ENCODE results near the gene TIGD1.

Gene TIGD1

GRCh38 chr2:232523402-232523681 lies 27.0 kb downstream of the TIGD1 start:
- H3K4me2 ChIP-seq = no peak overlapping the region
- H3K36me3 ChIP-seq (ENCODE audit: insufficient read depth) = no peaks in the 10 kb centered on the region
- no peaks in the 10 kb centered on the region for H3K4me1 ChIP-seq (ENCODE audit: low read depth, poor library complexity, severe bottlenecking)
- H3K27ac ChIP-seq = no peak overlapping the region
- no peak overlapping the region for H3K9ac ChIP-seq
- H3K4me3 ChIP-seq (IDR thresholded peaks at IDR 0.05; ENCODE audit: insufficient read depth, low read depth, low read length) = no peak overlapping the region
- TF ChIP-seq CTCF (conservative IDR thresholded peaks at IDR 0.05; ENCODE audit: low read depth, low read length) = no peak
- H4K20me1 ChIP-seq (ENCODE audit: insufficient read depth) = no peaks in the 10 kb centered on the region
- no peaks in the 10 kb centered on the region for H3K79me2 ChIP-seq (ENCODE audit: insufficient read depth, low read depth)
- no peak overlapping the region for H2AFZ ChIP-seq (ENCODE audit: low read depth)
- peaks cover 41% of the 10 kb centered on the region for H3K27me3 ChIP-seq (ENCODE audit: insufficient read depth, low read depth)

GRCh38 chr2:232522623-232523401 lies 27.5 kb downstream of the TIGD1 start:
- Histone ChIP-seq H3K27me3 (ENCODE audit: insufficient read depth, low read depth) (peaks cover 41% of the 10 kb centered on the region), H3K36me3 (ENCODE audit: insufficient read depth) (no peaks in the 10 kb centered on the region), H3K27ac (no peak overlapping the region), H4K20me1 (ENCODE audit: insufficient read depth) (no peaks in the 10 kb centered on the region), H3K4me1 (ENCODE audit: low read depth, poor library complexity, severe bottlenecking) (no peaks in the 10 kb centered on the region), H3K79me2 (ENCODE audit: insufficient read depth, low read depth) (no peaks in the 10 kb centered on the region), H2AFZ (ENCODE audit: low read depth) (no peak overlapping the region), H3K4me2 (no peak overlapping the region), H3K9ac (no peak overlapping the region), H3K4me3 (IDR thresholded peaks at IDR 0.05; ENCODE audit: insufficient read depth, low read depth, low read length) (no peak overlapping the region)
- no peak for TF ChIP-seq CTCF (conservative IDR thresholded peaks at IDR 0.05; ENCODE audit: low read depth, low read length)

GRCh38 chr2:232521959-232522622 lies 28.3 kb downstream of the TIGD1 start:
- peak; percentile 65 for TF ChIP-seq CTCF (conservative IDR thresholded peaks at IDR 0.05; ENCODE audit: low read depth, low read length)
- Histone ChIP-seq H3K9ac (no peak overlapping the region), H3K79me2 (ENCODE audit: insufficient read depth, low read depth) (no peaks in the 10 kb centered on the region), H2AFZ (ENCODE audit: low read depth) (no peak overlapping the region; the same call in 1 of the 2 replicates), H3K27me3 (ENCODE audit: insufficient read depth, low read depth) (peaks cover 41% of the 10 kb centered on the region), H3K36me3 (ENCODE audit: insufficient read depth) (no peaks in the 10 kb centered on the region), H3K4me2 (no peak overlapping the region), H3K4me3 (IDR thresholded peaks at IDR 0.05; ENCODE audit: insufficient read depth, low read depth, low read length) (no peak overlapping the region), H3K27ac (no peak overlapping the region), H4K20me1 (ENCODE audit: insufficient read depth) (no peaks in the 10 kb centered on the region), H3K4me1 (ENCODE audit: low read depth, poor library complexity, severe bottlenecking) (no peaks in the 10 kb centered on the region)

- Histone ChIP-seq H4K20me1 (ENCODE audit: insufficient read depth) (no peaks in the 10 kb centered on the region), H2AFZ (ENCODE audit: low read depth) (no peak overlapping the region), H3K4me3 (IDR thresholded peaks at IDR 0.05; ENCODE audit: insufficient read depth, low read depth, low read length) (no peak overlapping the region), H3K27ac (no peak overlapping the region), H3K36me3 (ENCODE audit: insufficient read depth) (no peaks in the 10 kb centered on the region), H3K4me2 (no peak overlapping the region), H3K9ac (no peak overlapping the region), H3K79me2 (ENCODE audit: insufficient read depth, low read depth) (no peaks in the 10 kb centered on the region), H3K4me1 (ENCODE audit: low read depth, poor library complexity, severe bottlenecking) (no peaks in the 10 kb centered on the region), H3K27me3 (ENCODE audit: insufficient read depth, low read depth) (peaks cover 41% of the 10 kb centered on the region)
- TF ChIP-seq CTCF (conservative IDR thresholded peaks at IDR 0.05; ENCODE audit: low read depth, low read length) = no peak
These were observed 29.3 kb downstream of the TIGD1 start for GRCh38 chr2:232521098-232521497.

All from KMS-11 (cell line).